Astrocyte (in vitro differentiated cells and primary cell): ENCODE measurements around the gene CLGN. TPM values are rescaled to one million over a fixed set of nuclear protein-coding genes. Genes with fewer than 3 reads are reported as not detected.
A peak's percentile ranks its signal among the peaks of the same experiment; 100 is the strongest.

Experiments used
- DNase-seq: peaks from one replicate; pipeline ENCODE4 v3.0.0-alpha.2; 2010; ENCODE audit warnings: low read depth
- FAIRE-seq: peaks from 2 replicates; lab custom pipeline; 2011; peaks lifted over from hg19 to GRCh38; lab: Jason Lieb, UNC
- H2AFZ ChIP-seq: 2 replicates; pipeline ENCODE4 v1.6.0; 2012; ENCODE audit warnings: low read depth, low read length, inconsistent platforms
- H3K27ac ChIP-seq: 2 replicates; pipeline ENCODE4 v1.5.1; 2011; ENCODE audit warnings: low read depth, low read length, inconsistent platforms
- H3K27me3 ChIP-seq: 2 replicates; pipeline ENCODE4 v1.6.0; 2011; ENCODE audit warnings: low read length, inconsistent platforms; ENCODE audit not compliant: insufficient read depth
- H3K36me3 ChIP-seq: 2 replicates; pipeline ENCODE4 v1.5.1; 2011; ENCODE audit warnings: low read length, inconsistent platforms; ENCODE audit not compliant: insufficient read depth
- H3K4me1 ChIP-seq: 2 replicates; pipeline ENCODE4 v1.5.1; 2011; ENCODE audit warnings: low read length, inconsistent platforms; ENCODE audit not compliant: insufficient read depth
- H3K4me2 ChIP-seq: 2 replicates; pipeline ENCODE4 v1.6.0; 2012; ENCODE audit warnings: low read length, inconsistent platforms
- H3K4me3 ChIP-seq: 2 replicates; pipeline ENCODE4 v1.5.1; 2011; ENCODE audit warnings: low read depth, mild to moderate bottlenecking, low read length, inconsistent platforms; ENCODE audit not compliant: insufficient read depth
- H3K79me2 ChIP-seq: 2 replicates; pipeline ENCODE4 v1.6.0; 2012; ENCODE audit warnings: mild to moderate bottlenecking, low read length, inconsistent platforms; ENCODE audit not compliant: insufficient read depth
- H3K9ac ChIP-seq: 2 replicates; pipeline ENCODE4 v1.6.0; 2012; ENCODE audit warnings: mild to moderate bottlenecking, low read length, inconsistent platforms
- H3K9me3 ChIP-seq: 2 replicates; pipeline ENCODE4 v1.5.1; 2012; ENCODE audit warnings: low read depth, mild to moderate bottlenecking, low read length, inconsistent platforms; ENCODE audit not compliant: insufficient read depth
- H4K20me1 ChIP-seq: 2 replicates; pipeline ENCODE4 v1.6.0; 2012; ENCODE audit warnings: low read length, inconsistent platforms; ENCODE audit not compliant: insufficient read depth
- H3K27ac Mint-ChIP-seq: one replicate; pipeline ENCODE4 v1.8.0; 2021; ENCODE audit warnings: mild to moderate bottlenecking, mixed read lengths; ENCODE audit not compliant: unreplicated experiment
- H3K27me3 Mint-ChIP-seq: one replicate; pipeline ENCODE4 v1.8.0; 2021; ENCODE audit warnings: low read depth, mixed read lengths; ENCODE audit not compliant: unreplicated experiment
- H3K36me3 Mint-ChIP-seq: one replicate; pipeline ENCODE4 v1.8.0; 2021; ENCODE audit warnings: low read depth, mixed read lengths; ENCODE audit not compliant: unreplicated experiment
- H3K4me1 Mint-ChIP-seq: one replicate; pipeline ENCODE4 v1.8.0; 2021; ENCODE audit warnings: low read depth, mixed read lengths; ENCODE audit not compliant: unreplicated experiment
- H3K4me3 Mint-ChIP-seq: one replicate; pipeline ENCODE4 v1.8.0; 2021; ENCODE audit warnings: mild to moderate bottlenecking, moderate library complexity, mixed read lengths; ENCODE audit not compliant: unreplicated experiment
- H3K9me3 Mint-ChIP-seq: one replicate; pipeline ENCODE4 v1.8.0; 2021; ENCODE audit warnings: mild to moderate bottlenecking, mixed read lengths; ENCODE audit not compliant: unreplicated experiment
- CTCF ChIP-seq: IDR thresholded peaks from 2 replicates; pipeline ENCODE4 v1.5.1; 2011; ENCODE audit warnings: low read depth, mild to moderate bottlenecking, inconsistent platforms, low read length, moderate library complexity; ENCODE audit not compliant: insufficient read depth
- EZH2 ChIP-seq: IDR thresholded peaks from 2 replicates; pipeline ENCODE4 v1.6.1; 2012; ENCODE audit warnings: mild to moderate bottlenecking, low read length, inconsistent platforms; ENCODE audit not compliant: insufficient read depth
- total RNA-seq: library from RNA; stranded (reverse); gene quantifications from 2 replicates; pipeline ENCODE4 v1.2.1, GENCODE V29; 2021

The CLGN gene
- total RNA-seq, 1 donor from 2014 or later: 1.6 TPM

- Histone ChIP-seq H3K27me3 (no peaks in the 10 kb centered on the region), H3K27ac (no peak overlapping the region), H3K4me2 (peak overlapping the region; percentile 50), H3K79me2 (no peaks in the 10 kb centered on the region), H3K9me3 (no peaks in the 10 kb centered on the region), H2AFZ (peak overlapping the region; percentile 57), H3K4me3 (no peak overlapping the region), H4K20me1 (no peaks in the 10 kb centered on the region), H3K9ac (no peak overlapping the region), H3K4me1 (no peaks in the 10 kb centered on the region), H3K36me3 (no peaks in the 10 kb centered on the region)
- Mint-ChIP-seq H3K9me3 (peaks cover 2% of the 10 kb centered on the region), H3K27me3 (peaks cover 3% of the 10 kb centered on the region), H3K27ac (no peak overlapping the region), H3K36me3 (no peaks in the 10 kb centered on the region), H3K4me3 (no peak overlapping the region), H3K4me1 (peaks cover 2% of the 10 kb centered on the region)
- TF ChIP-seq EZH2: no peak
- TF ChIP-seq CTCF: no peak
- DNase-seq: peak; percentile 40
- FAIRE-seq: no peak
Measured at GRCh38 chr4:140344101-140344500, 83.3 kb downstream of the CLGN start.

GRCh38 chr4:140343303-140343702 is 84.1 kb downstream of the CLGN start:
- Histone ChIP-seq H3K27me3 (no peaks in the 10 kb centered on the region), H3K4me3 (no peak overlapping the region), H3K4me2 (no peak overlapping the region), H3K4me1 (no peaks in the 10 kb centered on the region), H2AFZ (no peak overlapping the region), H3K36me3 (no peaks in the 10 kb centered on the region), H4K20me1 (no peaks in the 10 kb centered on the region), H3K27ac (no peak overlapping the region), H3K79me2 (no peaks in the 10 kb centered on the region), H3K9ac (no peak overlapping the region), H3K9me3 (no peaks in the 10 kb centered on the region)
- Mint-ChIP-seq H3K9me3 (peaks cover 2% of the 10 kb centered on the region), H3K27ac (no peak overlapping the region), H3K36me3 (no peaks in the 10 kb centered on the region), H3K4me1 (peaks cover 2% of the 10 kb centered on the region), H3K4me3 (no peak overlapping the region), H3K27me3 (peaks cover 3% of the 10 kb centered on the region)
- DNase-seq: no peak
- TF ChIP-seq CTCF: no peak
- no peak for TF ChIP-seq EZH2
- no peak for FAIRE-seq

- no peaks in the 10 kb centered on the region for H3K36me3 Mint-ChIP-seq
- DNase-seq: no peak
- peaks cover 2% of the 10 kb centered on the region for H3K9me3 Mint-ChIP-seq
Measured at GRCh38 chr4:140342620-140343019, 84.8 kb downstream of the CLGN start.

More at GRCh38 chr4:140342620-140343019, 84.8 kb downstream of the CLGN start:
- no peaks in the 10 kb centered on the region for H3K4me1 ChIP-seq
- Mint-ChIP-seq H3K27me3 (peaks cover 3% of the 10 kb centered on the region), H3K27ac (no peak overlapping the region), H3K4me3 (no peak overlapping the region), H3K4me1 (peaks cover 2% of the 10 kb centered on the region)
- H3K4me2 ChIP-seq: no peak overlapping the region
- H4K20me1 ChIP-seq: no peaks in the 10 kb centered on the region
- no peaks in the 10 kb centered on the region for H3K9me3 ChIP-seq
- no peaks in the 10 kb centered on the region for H3K36me3 ChIP-seq
- no peak overlapping the region for H2AFZ ChIP-seq
- TF ChIP-seq CTCF (no peak), EZH2 (no peak)
- no peak overlapping the region for H3K27ac ChIP-seq
- H3K9ac ChIP-seq: no peak overlapping the region
- H3K79me2 ChIP-seq: no peaks in the 10 kb centered on the region
- no peaks in the 10 kb centered on the region for H3K27me3 ChIP-seq
- no peak overlapping the region for H3K4me3 ChIP-seq
- no peak for FAIRE-seq
